A673 (cell line): ENCODE results near the gene SLC22A13. TPM values are rescaled to one million over a fixed set of nuclear protein-coding genes. Genes with fewer than 3 reads are reported as not detected.
A peak's percentile ranks its signal among the peaks of the same experiment; 100 is the strongest.

ENCODE experiments used
- BruUV-seq: library from RNA; stranded (reverse); fragments of 400-500 nt; replicated peaks from 2 replicates; lab custom pipeline; 2021; lab: Mats Ljungman, UMichigan
- CTCF ChIA-PET: fragments of 300-600 bp; sonication (Branson Sonifier 250); formaldehyde crosslinking; loops from one replicate; lab custom pipeline; 2022; ENCODE audit warnings: antibody characterized with exemption; lab: Charles Lee
- POLR2A ChIA-PET: fragments of 300-600 bp; sonication (Branson Sonifier 250); formaldehyde crosslinking; loops from one replicate; lab custom pipeline; 2022; ENCODE audit warnings: antibody characterized with exemption; ENCODE audit not compliant: low non-redundant PET; lab: Charles Lee
- DNase-seq: peaks from one replicate; pipeline ENCODE4 v3.0.0-alpha.2; 2015; ENCODE audit warnings: low spot score
- H3K27ac ChIP-seq: fragments of 200-600 bp; sonication (generic); 2 replicates; pipeline ENCODE4 v1.5.1; 2016; ENCODE audit warnings: mixed run types, low read depth, mild to moderate bottlenecking, mixed read lengths, antibody characterized with exemption, low read length; ENCODE audit not compliant: poor library complexity, severe bottlenecking
- H3K27me3 ChIP-seq: fragments of 200-600 bp; sonication (generic); replicated peaks from 2 replicates; pipeline ENCODE4 v1.6.1; 2017; ENCODE audit warnings: mixed run types, low read depth, mild to moderate bottlenecking, mixed read lengths, antibody characterized with exemption, low read length; ENCODE audit not compliant: insufficient read depth, poor library complexity
- H3K36me3 ChIP-seq: fragments of 200-600 bp; sonication (generic); 2 replicates; pipeline ENCODE4 v1.6.1; 2016; ENCODE audit warnings: mixed run types, mild to moderate bottlenecking, mixed read lengths, antibody characterized with exemption, low read length; ENCODE audit not compliant: insufficient read depth, poor library complexity, severe bottlenecking
- H3K4me1 ChIP-seq: fragments of 200-600 bp; sonication (generic); 2 replicates; pipeline ENCODE4 v1.6.1; 2017; ENCODE audit warnings: mixed run types, mild to moderate bottlenecking, mixed read lengths, antibody characterized with exemption, low read length; ENCODE audit not compliant: insufficient read depth, poor library complexity, severe bottlenecking
- H3K4me3 ChIP-seq: fragments of 200-600 bp; sonication (generic); 2 replicates; pipeline ENCODE4 v1.5.1; 2016; ENCODE audit warnings: low read depth, mixed run types, mild to moderate bottlenecking, mixed read lengths, low read length; ENCODE audit not compliant: poor library complexity, severe bottlenecking
- H3K9me3 ChIP-seq: fragments of 200-600 bp; sonication (generic); 2 replicates; pipeline ENCODE4 v1.6.1; 2016; ENCODE audit warnings: mixed run types, low read depth, mild to moderate bottlenecking, mixed read lengths, antibody characterized with exemption, low read length; ENCODE audit not compliant: poor library complexity, severe bottlenecking
- EZH2 ChIP-seq: fragments of 200-600 bp; sonication (generic); IDR thresholded peaks from 2 replicates; pipeline ENCODE4 v1.6.1; 2017; ENCODE audit warnings: borderline replicate concordance, low read depth, mild to moderate bottlenecking, mixed read lengths, antibody characterized with exemption, low read length; ENCODE audit not compliant: poor library complexity, severe bottlenecking
- intact Hi-C: fragments of 100-400 bp; cut with micrococcal nuclease; formaldehyde crosslinking; loops from one replicate; pipeline ENCODE4 v1.10.0; 2022; ENCODE audit not compliant: unreplicated experiment
- total RNA-seq: library from RNA; stranded (reverse); gene quantifications from 2 replicates; pipeline ENCODE4 v1.2.3, GENCODE V29; 2021
- TF ChIP-seq, protein P1 (sequence below): fragments of 300-800, 200-600 bp; sonication (generic); conservative IDR thresholded peaks from 2 replicates; pipeline ENCODE4 v1.5.1; 2017; ENCODE audit warnings: low read depth, mild to moderate bottlenecking, antibody characterized with exemption, low read length, moderate library complexity, mixed read lengths

Gene SLC22A13
- total RNA-seq, 1 experiment from 2014 or later, result 1.1 TPM

DNA sequence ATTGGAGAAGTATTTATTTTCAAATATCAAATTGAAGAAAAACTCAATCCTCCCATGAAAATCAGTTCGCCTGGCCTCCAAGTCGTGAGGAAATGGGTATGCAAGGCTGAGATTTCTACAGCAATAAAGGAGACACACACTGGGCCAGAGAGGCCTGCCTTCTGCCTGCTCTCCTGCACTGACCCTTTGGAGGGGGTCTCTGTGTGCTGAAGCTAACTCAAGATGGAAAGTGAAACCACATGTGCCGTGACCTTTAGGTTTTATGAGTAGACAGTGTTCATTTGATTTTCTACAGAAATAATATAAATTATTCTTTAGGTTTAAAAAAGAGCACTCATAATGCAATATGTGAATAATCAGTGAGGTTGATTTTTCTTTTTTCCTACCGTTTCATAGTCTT is 11.9 kb upstream of the SLC22A13 start:
- TF ChIP-seq EZH2, result no peak
- TF ChIP-seq, protein P1, sequence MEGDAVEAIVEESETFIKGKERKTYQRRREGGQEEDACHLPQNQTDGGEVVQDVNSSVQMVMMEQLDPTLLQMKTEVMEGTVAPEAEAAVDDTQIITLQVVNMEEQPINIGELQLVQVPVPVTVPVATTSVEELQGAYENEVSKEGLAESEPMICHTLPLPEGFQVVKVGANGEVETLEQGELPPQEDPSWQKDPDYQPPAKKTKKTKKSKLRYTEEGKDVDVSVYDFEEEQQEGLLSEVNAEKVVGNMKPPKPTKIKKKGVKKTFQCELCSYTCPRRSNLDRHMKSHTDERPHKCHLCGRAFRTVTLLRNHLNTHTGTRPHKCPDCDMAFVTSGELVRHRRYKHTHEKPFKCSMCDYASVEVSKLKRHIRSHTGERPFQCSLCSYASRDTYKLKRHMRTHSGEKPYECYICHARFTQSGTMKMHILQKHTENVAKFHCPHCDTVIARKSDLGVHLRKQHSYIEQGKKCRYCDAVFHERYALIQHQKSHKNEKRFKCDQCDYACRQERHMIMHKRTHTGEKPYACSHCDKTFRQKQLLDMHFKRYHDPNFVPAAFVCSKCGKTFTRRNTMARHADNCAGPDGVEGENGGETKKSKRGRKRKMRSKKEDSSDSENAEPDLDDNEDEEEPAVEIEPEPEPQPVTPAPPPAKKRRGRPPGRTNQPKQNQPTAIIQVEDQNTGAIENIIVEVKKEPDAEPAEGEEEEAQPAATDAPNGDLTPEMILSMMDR, result no peak
- Histone ChIP-seq H3K9me3 (no peaks in the 10 kb centered on the region), H3K4me3 (no peak overlapping the region), H3K4me1 (no peaks in the 10 kb centered on the region), H3K36me3 (peaks cover 28% of the 10 kb centered on the region), H3K27me3 (no peaks in the 10 kb centered on the region), H3K27ac (no peak overlapping the region)
- CTCF ChIA-PET, result no interaction called here
- POLR2A ChIA-PET, result no interaction called here
- intact Hi-C loops, result no loop called here
- no TSS peak for BruUV-seq
- no peak for DNase-seq

DNA sequence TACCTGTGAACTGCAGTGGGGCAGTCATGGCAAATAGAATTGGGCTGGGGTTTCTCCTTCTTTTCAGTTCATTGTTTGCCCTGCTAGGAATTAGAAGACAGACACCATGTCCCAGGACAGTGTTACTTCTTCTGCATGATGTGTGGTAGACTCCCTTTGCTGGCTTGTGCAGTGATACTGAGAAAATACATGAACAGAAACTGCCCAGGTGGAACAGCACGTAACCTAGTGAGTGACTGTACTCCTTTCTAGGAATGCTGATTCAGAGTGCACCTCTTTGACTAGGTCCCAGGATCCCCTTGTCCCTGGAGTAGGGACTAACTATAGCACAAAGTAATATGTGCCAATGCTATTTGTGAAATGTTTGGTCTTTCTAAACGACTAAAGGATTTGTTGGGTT is 10.7 kb upstream of the SLC22A13 start:
- CTCF ChIA-PET, result no interaction called here
- DNase-seq, result no peak

DNA sequence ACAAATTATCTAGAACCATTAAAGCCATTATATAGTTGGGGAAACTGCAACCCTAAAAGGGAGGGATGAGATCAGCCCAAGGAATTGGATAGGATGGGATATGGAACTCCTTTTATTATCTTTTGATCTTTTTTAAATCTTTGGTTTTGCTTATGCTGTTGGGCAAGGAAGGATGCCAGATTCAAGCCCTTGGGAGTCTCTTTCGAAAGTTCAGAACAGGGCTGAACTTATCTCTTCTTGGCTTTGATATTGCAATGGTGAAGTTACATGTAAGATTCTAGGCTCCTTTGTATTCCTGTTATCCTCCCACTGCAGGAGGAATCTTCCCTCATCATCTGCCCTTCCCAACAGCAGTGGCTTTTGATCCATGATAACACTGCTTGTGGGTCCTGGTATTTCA is 10.0 kb upstream of the SLC22A13 start:
- H3K27ac ChIP-seq, result no peak overlapping the region
- no peak for TF ChIP-seq EZH2
- TF ChIP-seq, protein P1, result no peak
- no peaks in the 10 kb centered on the region for H3K9me3 ChIP-seq
- no TSS peak for BruUV-seq
- peaks cover 24% of the 10 kb centered on the region for H3K36me3 ChIP-seq
- ChIA-PET CTCF (no interaction called here), POLR2A (no interaction called here)
- H3K27me3 ChIP-seq, result no peaks in the 10 kb centered on the region
- intact Hi-C loops, result no loop called here
- no peak overlapping the region for H3K4me3 ChIP-seq
- DNase-seq, result no peak
- H3K4me1 ChIP-seq, result no peaks in the 10 kb centered on the region

More for the DNA sequence above, 10.7 kb upstream of the SLC22A13 start:
- Histone ChIP-seq H3K4me1 (no peaks in the 10 kb centered on the region), H3K27ac (no peak overlapping the region), H3K4me3 (no peak overlapping the region), H3K9me3 (no peaks in the 10 kb centered on the region), H3K36me3 (peaks cover 24% of the 10 kb centered on the region), H3K27me3 (no peaks in the 10 kb centered on the region)
- TF ChIP-seq, protein P1, result no peak
- TF ChIP-seq EZH2, result no peak
- intact Hi-C loops, result no loop called here
- TSS peak; percentile 31 for BruUV-seq
- POLR2A ChIA-PET, result interaction anchor here (0.5 kb wide), 1 partner anchor 241 kb away, joined by 3 read pairs; the partner anchor contains the start of gene EXOG
